Trophoblast cell (in vitro differentiated cells and primary cell): ENCODE data around the gene SETD9.

Source experiments
- DNase-seq, 2 donors: peaks; one replicate each; pipeline ENCODE4 v3.0.0-alpha.2; 2016
- H2AFZ ChIP-seq: 2 replicates; pipeline ENCODE4 v1.6.1; 2013; ENCODE audit warnings: low read length, moderate library complexity, mild to moderate bottlenecking; ENCODE audit not compliant: insufficient read depth, poor library complexity
- H2AK5ac ChIP-seq: 2 replicates; pipeline ENCODE4 v1.6.1; 2013; ENCODE audit warnings: mild to moderate bottlenecking, low read length
- H2BK120ac ChIP-seq: 2 replicates; pipeline ENCODE4 v1.6.1; 2013; ENCODE audit warnings: low read length, mild to moderate bottlenecking, moderate library complexity; ENCODE audit not compliant: insufficient read depth, poor library complexity
- H2BK12ac ChIP-seq: 2 replicates; pipeline ENCODE4 v1.6.1; 2013; ENCODE audit warnings: mild to moderate bottlenecking, low read length, moderate library complexity
- H2BK5ac ChIP-seq: 2 replicates; pipeline ENCODE4 v1.6.1; 2013; ENCODE audit warnings: low read length, low read depth, moderate library complexity, mild to moderate bottlenecking; ENCODE audit not compliant: poor library complexity
- H3K14ac ChIP-seq: 2 replicates; pipeline ENCODE4 v1.6.1; 2013; ENCODE audit warnings: mild to moderate bottlenecking, low read length
- H3K18ac ChIP-seq: 2 replicates; pipeline ENCODE4 v1.6.1; 2013; ENCODE audit warnings: mild to moderate bottlenecking, low read length
- H3K23ac ChIP-seq: 2 replicates; pipeline ENCODE4 v1.6.1; 2013; ENCODE audit warnings: low read length
- H3K27ac ChIP-seq: 2 replicates; pipeline ENCODE4 v1.5.1; 2013; ENCODE audit warnings: low read depth, mild to moderate bottlenecking, inconsistent platforms, low read length, moderate library complexity
- H3K27me3 ChIP-seq: 2 replicates; pipeline ENCODE4 v1.6.1; 2013; ENCODE audit warnings: inconsistent platforms, mild to moderate bottlenecking, low read length, moderate library complexity; ENCODE audit not compliant: insufficient read depth
- H3K36me3 ChIP-seq, 2 experiments: 1 replicate in 1 of 2; 2 replicates in 1 of 2; pipeline ENCODE4 v1.6.1; 2013; ENCODE audit warnings: low read length in 2 of 2, mild to moderate bottlenecking in 2 of 2, moderate library complexity in 1 of 2; ENCODE audit not compliant: insufficient read depth in 2 of 2, control insufficient read depth in 1 of 2
- H3K4ac ChIP-seq: 2 replicates; pipeline ENCODE4 v1.6.1; 2013; ENCODE audit warnings: low read depth, mild to moderate bottlenecking, low read length, moderate library complexity
- H3K4me1 ChIP-seq, 2 experiments: 1 replicate in 1 of 2; 2 replicates in 1 of 2; pipeline ENCODE4 v1.6.1; 2013; ENCODE audit warnings: low read length in 2 of 2, mild to moderate bottlenecking in 2 of 2, moderate library complexity in 1 of 2; ENCODE audit not compliant: insufficient read depth in 2 of 2, control insufficient read depth in 1 of 2
- H3K4me2 ChIP-seq: 2 replicates; pipeline ENCODE4 v1.6.1; 2013; ENCODE audit warnings: inconsistent platforms, mild to moderate bottlenecking, low read length, moderate library complexity
- H3K4me3 ChIP-seq: 2 replicates; pipeline ENCODE4 v1.5.1; 2013; ENCODE audit warnings: mild to moderate bottlenecking, low read depth, low read length, inconsistent platforms
- H3K79me1 ChIP-seq: one replicate; pipeline ENCODE4 v1.6.1; 2013; ENCODE audit warnings: low read length
- H3K79me2 ChIP-seq: 2 replicates; pipeline ENCODE4 v1.6.1; 2013; ENCODE audit warnings: low read length, mild to moderate bottlenecking; ENCODE audit not compliant: control insufficient read depth, insufficient read depth, poor library complexity
- H3K9ac ChIP-seq: 2 replicates; pipeline ENCODE4 v1.6.1; 2013; ENCODE audit warnings: mild to moderate bottlenecking, low read length
- H3K9me3 ChIP-seq: 2 replicates; pipeline ENCODE4 v1.6.1; 2013; ENCODE audit warnings: low read depth, mild to moderate bottlenecking, control low read depth, inconsistent platforms, low read length; ENCODE audit not compliant: insufficient read depth
- H4K12ac ChIP-seq: 2 replicates; pipeline ENCODE4 v1.6.1; 2013; ENCODE audit warnings: low read depth, mild to moderate bottlenecking, low read length, moderate library complexity
- H4K8ac ChIP-seq: 2 replicates; pipeline ENCODE4 v1.6.1; 2013; ENCODE audit warnings: low read depth, mild to moderate bottlenecking, low read length, moderate library complexity
- H4K91ac ChIP-seq: one replicate; pipeline ENCODE4 v1.6.1; 2013; ENCODE audit warnings: low read depth, mild to moderate bottlenecking, low read length, moderate library complexity
- WGBS: extraction: QIAGEN DNeasy Blood & Tissue Kit; methylation state at CpG from one replicate; pipeline ENCODE4 v1.1.7; 2013; ENCODE audit warnings: missing lambda C conversion rate; ENCODE audit not compliant: insufficient read length, insufficient coverage; ENCODE audit errors: extremely low coverage; 5-methylcytosine and 5-hydroxymethylcytosine counted together

The SETD9 gene

GRCh38 chr5:56963246-56963645 is 53.9 kb downstream of the SETD9 start:
- H3K4me1 ChIP-seq: peaks cover 0 to 2% of the 10 kb centered on the region in 2 experiments
- H3K23ac ChIP-seq: no peak overlapping the region
- H3K4me3 ChIP-seq: no peak overlapping the region
- DNase-seq: no peak
- H3K9me3 ChIP-seq: no peaks in the 10 kb centered on the region
- H3K18ac ChIP-seq: no peak overlapping the region
- no peaks in the 10 kb centered on the region for H3K79me2 ChIP-seq
- H2AFZ ChIP-seq: no peak overlapping the region
- H4K12ac ChIP-seq: no peak overlapping the region
- no peak overlapping the region for H3K14ac ChIP-seq
- no peaks in the 10 kb centered on the region for H3K79me1 ChIP-seq
- no peak overlapping the region for H3K27ac ChIP-seq
- H2BK5ac ChIP-seq: no peak overlapping the region
- H4K8ac ChIP-seq: no peak overlapping the region
- H2AK5ac ChIP-seq: no peak overlapping the region
- H3K27me3 ChIP-seq: no peaks in the 10 kb centered on the region
- WGBS: no CpG with 5 or more reads among the region's 5 CpGs
- H3K36me3 ChIP-seq: no peaks in the 10 kb centered on the region
- no peak overlapping the region for H3K9ac ChIP-seq
- no peak overlapping the region for H2BK12ac ChIP-seq
- H2BK120ac ChIP-seq: no peak overlapping the region
- no peak overlapping the region for H3K4ac ChIP-seq
- no peak overlapping the region for H4K91ac ChIP-seq
- H3K4me2 ChIP-seq: no peak overlapping the region

DNA sequence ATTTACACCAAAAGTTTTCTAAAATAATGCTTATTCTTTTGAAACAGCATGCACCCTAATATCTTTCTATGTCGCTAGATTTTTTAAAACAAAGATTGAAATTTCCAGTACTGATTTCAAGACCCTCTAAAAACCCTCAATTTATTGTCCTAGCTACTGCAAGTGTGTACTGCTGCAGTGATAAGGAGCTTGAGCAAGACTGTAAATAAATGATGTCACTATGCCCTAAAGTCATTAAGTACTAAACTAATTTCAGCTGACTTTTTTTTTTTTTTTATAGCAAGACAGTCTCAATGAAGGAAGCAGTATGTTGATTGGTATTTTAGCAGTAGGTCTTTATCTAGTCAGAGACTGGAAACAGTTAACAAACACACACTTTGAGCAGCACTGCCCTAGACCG is 54.8 kb downstream of the SETD9 start:
- H3K27me3 ChIP-seq: no peaks in the 10 kb centered on the region
- H2BK120ac ChIP-seq: no peak overlapping the region
- H4K91ac ChIP-seq: no peak overlapping the region
- no peak overlapping the region for H3K4ac ChIP-seq
- no peak overlapping the region for H2BK12ac ChIP-seq
- no peak overlapping the region for H3K14ac ChIP-seq
- H3K4me2 ChIP-seq: no peak overlapping the region
- no peaks in the 10 kb centered on the region for H3K79me1 ChIP-seq
- H3K36me3 ChIP-seq: no peaks in the 10 kb centered on the region
- no peak overlapping the region for H3K23ac ChIP-seq
- no peak overlapping the region for H4K12ac ChIP-seq
- no peak overlapping the region for H3K27ac ChIP-seq
- no CpG with 5 or more reads among the region's 2 CpGs for whole genome bisulfite sequencing
- H4K8ac ChIP-seq: no peak overlapping the region
- H3K4me3 ChIP-seq: no peak overlapping the region
- H2AK5ac ChIP-seq: no peak overlapping the region
- no peaks in the 10 kb centered on the region for H3K9me3 ChIP-seq
- no peak overlapping the region for H2AFZ ChIP-seq
- no peaks in the 10 kb centered on the region for H3K79me2 ChIP-seq
- H3K9ac ChIP-seq: no peak overlapping the region
- H2BK5ac ChIP-seq: no peak overlapping the region
- no peak for DNase-seq
- no peak overlapping the region for H3K18ac ChIP-seq
- H3K4me1 ChIP-seq: peaks cover 0 to 2% of the 10 kb centered on the region in 2 experiments
